Hepatocyte (in vitro differentiated cells): Measurements from ENCODE around the gene DDX19B.

Experiments used
- CTCF ChIP-seq: fragments of 200-600 bp; sonication (generic); IDR thresholded peaks from 2 replicates; pipeline ENCODE4 v1.5.1; 2016; ENCODE audit warnings: antibody characterized with exemption, mild to moderate bottlenecking; ENCODE audit not compliant: poor library complexity
- EZH2 ChIP-seq: fragments of 200-600 bp; sonication (generic); IDR thresholded peaks from 2 replicates; pipeline ENCODE4 v1.6.1; 2016; ENCODE audit warnings: antibody characterized with exemption, mild to moderate bottlenecking, borderline replicate concordance
- EZH2phosphoT487 ChIP-seq: fragments of 200-600 bp; sonication (generic); IDR thresholded peaks from one replicate; pipeline ENCODE4 v1.6.1; 2018; ENCODE audit warnings: antibody characterized with exemption, mild to moderate bottlenecking, low read depth, moderate library complexity; ENCODE audit not compliant: unreplicated experiment, severe bottlenecking

GRCh38 chr16:70324998-70325747 is 26.2 kb downstream of the DDX19B start:
- TF ChIP-seq CTCF (no peak), EZH2phosphoT487 (no peak), EZH2 (no peak)
